ENCODE data around the gene SYNE3. TPM values are rescaled to one million over a fixed set of nuclear protein-coding genes. Genes with fewer than 3 reads are reported as not detected.

The SYNE3 gene
- total RNA-seq, 1 experiment from 2014 or later: 6.2 TPM

- in situ Hi-C loops (cut with HindIII; ENCODE audit: low pct_unique_long_range_greater_than_20kb, low sequenced_read_pairs) (no loop called here), intact Hi-C loops (cut with micrococcal nuclease; ENCODE audit: unreplicated experiment) (no loop called here)
- ATAC-seq (no peak), DNase-seq (ENCODE audit: low read depth, low spot score) (no peak)
- Histone ChIP-seq H3K4me1 (ENCODE audit: control insufficient read depth, insufficient read depth, low read length) (peaks cover 14% of the 10 kb centered on the region), H3K36me3 (ENCODE audit: control insufficient read depth, insufficient read depth, low read length) (no peaks in the 10 kb centered on the region), H3K4me3 (ENCODE audit: low read depth in 2 of 2, low read length in 2 of 2) (no peak overlapping the region), H3K9me3 (ENCODE audit: control insufficient read depth, insufficient read depth, low read depth, low read length) (no peaks in the 10 kb centered on the region), H3K27me3 (ENCODE audit: control insufficient read depth, insufficient read depth, low read length) (no peaks in the 10 kb centered on the region), H3K27ac (ENCODE audit: low read length) (no peak overlapping the region)
- CTCF ChIA-PET: interaction anchor here (0.7 kb wide), 1 partner anchor 289 kb away, joined by 8 read pairs; no protein-coding TSS in a partner anchor
- POLR2A ChIA-PET: no interaction called here
- no peak for TF ChIP-seq SIN3A (IDR thresholded peaks at IDR 0.05; ENCODE audit: borderline replicate concordance, insufficient read depth, low read depth, low read length)
- no peak for TF ChIP-seq CTCF (IDR thresholded peaks at IDR 0.05)
- TF ChIP-seq, protein P1, sequence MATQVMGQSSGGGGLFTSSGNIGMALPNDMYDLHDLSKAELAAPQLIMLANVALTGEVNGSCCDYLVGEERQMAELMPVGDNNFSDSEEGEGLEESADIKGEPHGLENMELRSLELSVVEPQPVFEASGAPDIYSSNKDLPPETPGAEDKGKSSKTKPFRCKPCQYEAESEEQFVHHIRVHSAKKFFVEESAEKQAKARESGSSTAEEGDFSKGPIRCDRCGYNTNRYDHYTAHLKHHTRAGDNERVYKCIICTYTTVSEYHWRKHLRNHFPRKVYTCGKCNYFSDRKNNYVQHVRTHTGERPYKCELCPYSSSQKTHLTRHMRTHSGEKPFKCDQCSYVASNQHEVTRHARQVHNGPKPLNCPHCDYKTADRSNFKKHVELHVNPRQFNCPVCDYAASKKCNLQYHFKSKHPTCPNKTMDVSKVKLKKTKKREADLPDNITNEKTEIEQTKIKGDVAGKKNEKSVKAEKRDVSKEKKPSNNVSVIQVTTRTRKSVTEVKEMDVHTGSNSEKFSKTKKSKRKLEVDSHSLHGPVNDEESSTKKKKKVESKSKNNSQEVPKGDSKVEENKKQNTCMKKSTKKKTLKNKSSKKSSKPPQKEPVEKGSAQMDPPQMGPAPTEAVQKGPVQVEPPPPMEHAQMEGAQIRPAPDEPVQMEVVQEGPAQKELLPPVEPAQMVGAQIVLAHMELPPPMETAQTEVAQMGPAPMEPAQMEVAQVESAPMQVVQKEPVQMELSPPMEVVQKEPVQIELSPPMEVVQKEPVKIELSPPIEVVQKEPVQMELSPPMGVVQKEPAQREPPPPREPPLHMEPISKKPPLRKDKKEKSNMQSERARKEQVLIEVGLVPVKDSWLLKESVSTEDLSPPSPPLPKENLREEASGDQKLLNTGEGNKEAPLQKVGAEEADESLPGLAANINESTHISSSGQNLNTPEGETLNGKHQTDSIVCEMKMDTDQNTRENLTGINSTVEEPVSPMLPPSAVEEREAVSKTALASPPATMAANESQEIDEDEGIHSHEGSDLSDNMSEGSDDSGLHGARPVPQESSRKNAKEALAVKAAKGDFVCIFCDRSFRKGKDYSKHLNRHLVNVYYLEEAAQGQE (IDR thresholded peaks at IDR 0.05; ENCODE audit: insufficient read depth in 1 of 2, low read depth in 2 of 2, low read length in 1 of 2): no peak
- TF ChIP-seq POLR2AphosphoS5 (IDR thresholded peaks at IDR 0.05; ENCODE audit: low read depth, low read length): no peak
- TF ChIP-seq TCF7L2 (IDR thresholded peaks at IDR 0.05; ENCODE audit: low read depth, low read length): no peak
- BruUV-seq (replicated peaks): no TSS peak
Observed at GRCh38 chr14:95481391-95482022, 34.9 kb downstream of the SYNE3 start.

- DNase-seq (ENCODE audit: low read depth, low spot score) (no peak), ATAC-seq (no peak)
- Histone ChIP-seq H3K4me1 (ENCODE audit: control insufficient read depth, insufficient read depth, low read length) (peaks cover 14% of the 10 kb centered on the region), H3K27ac (ENCODE audit: low read length) (no peak overlapping the region), H3K9me3 (ENCODE audit: control insufficient read depth, insufficient read depth, low read depth, low read length) (no peaks in the 10 kb centered on the region), H3K27me3 (ENCODE audit: control insufficient read depth, insufficient read depth, low read length) (no peaks in the 10 kb centered on the region), H3K4me3 (ENCODE audit: low read depth in 2 of 2, low read length in 2 of 2) (no peak overlapping the region), H3K36me3 (ENCODE audit: control insufficient read depth, insufficient read depth, low read length) (no peaks in the 10 kb centered on the region)
- intact Hi-C loops (cut with micrococcal nuclease; ENCODE audit: unreplicated experiment) (no loop called here), in situ Hi-C loops (cut with HindIII; ENCODE audit: low pct_unique_long_range_greater_than_20kb, low sequenced_read_pairs) (no loop called here)
- TF ChIP-seq SIN3A (IDR thresholded peaks at IDR 0.05; ENCODE audit: borderline replicate concordance, insufficient read depth, low read depth, low read length) (no peak), TCF7L2 (IDR thresholded peaks at IDR 0.05; ENCODE audit: low read depth, low read length) (no peak), POLR2AphosphoS5 (IDR thresholded peaks at IDR 0.05; ENCODE audit: low read depth, low read length) (no peak), CTCF (IDR thresholded peaks at IDR 0.05) (no peak)
- TF ChIP-seq, protein P1 (IDR thresholded peaks at IDR 0.05; ENCODE audit: insufficient read depth in 1 of 2, low read depth in 2 of 2, low read length in 1 of 2): no peak
- BruUV-seq (replicated peaks): no TSS peak
- CTCF ChIA-PET: no interaction called here
- POLR2A ChIA-PET: no interaction called here
Observed at GRCh38 chr14:95480887-95481226, 35.6 kb downstream of the SYNE3 start.
